GM18861 (cell line): ENCODE measurements around the gene RAET1L.
"Not testable (repeated sequence)": the region's sequence is repeated elsewhere in the genome, so short reads cannot be mapped to it uniquely, and the experiment has no call there.

ENCODE experiments used
- ATAC-seq: cut with Tn5 transposase; IDR thresholded peaks from one replicate; pipeline ENCODE4 v1.9.1; 2021; ENCODE audit not compliant: unreplicated experiment

The RAET1L gene

DNA sequence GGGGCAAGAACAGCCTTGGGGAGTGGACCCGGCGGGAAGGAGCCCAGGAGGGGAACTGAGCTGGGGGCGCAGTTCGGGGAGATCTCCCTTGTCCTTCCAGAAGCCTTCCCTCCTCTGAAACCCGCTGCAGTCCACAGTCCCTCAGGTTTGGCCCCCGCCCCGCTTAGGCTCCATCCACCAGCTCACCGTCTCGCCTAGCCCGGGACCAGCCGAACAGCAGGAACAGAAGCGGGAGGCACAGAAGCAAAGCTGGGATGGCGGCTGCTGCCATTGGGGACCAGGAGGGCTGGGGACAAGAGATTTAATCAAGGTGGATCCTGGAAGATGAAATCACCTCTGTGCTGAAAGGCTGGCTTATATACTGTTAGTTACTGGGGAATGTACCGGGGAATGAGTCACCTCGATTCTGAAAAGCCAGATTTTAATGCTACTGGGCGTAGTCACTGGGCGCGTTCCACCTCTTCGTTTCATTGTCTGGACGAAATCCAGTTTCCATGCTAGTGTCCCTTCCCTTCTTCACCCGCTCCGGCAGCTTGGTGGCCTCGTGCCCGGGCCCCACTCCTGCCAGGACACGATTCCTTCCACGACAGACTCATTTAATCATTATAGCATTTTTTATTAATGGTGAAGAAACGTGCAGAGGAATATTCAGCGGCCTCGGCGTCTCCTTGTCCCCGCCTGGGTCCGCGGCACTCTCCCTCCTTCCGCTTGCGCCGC lies at the start of gene RAET1L:
Gene RAET1L (minus strand): TSS at position 332 of the 717 bp plus-strand sequence. CDS start 61 bp downstream, at position 271.
- no peak for ATAC-seq

GRCh38 chr6:150075034-150075421 lies 49.7 kb upstream of the RAET1L start:
- no peak for ATAC-seq

DNA sequence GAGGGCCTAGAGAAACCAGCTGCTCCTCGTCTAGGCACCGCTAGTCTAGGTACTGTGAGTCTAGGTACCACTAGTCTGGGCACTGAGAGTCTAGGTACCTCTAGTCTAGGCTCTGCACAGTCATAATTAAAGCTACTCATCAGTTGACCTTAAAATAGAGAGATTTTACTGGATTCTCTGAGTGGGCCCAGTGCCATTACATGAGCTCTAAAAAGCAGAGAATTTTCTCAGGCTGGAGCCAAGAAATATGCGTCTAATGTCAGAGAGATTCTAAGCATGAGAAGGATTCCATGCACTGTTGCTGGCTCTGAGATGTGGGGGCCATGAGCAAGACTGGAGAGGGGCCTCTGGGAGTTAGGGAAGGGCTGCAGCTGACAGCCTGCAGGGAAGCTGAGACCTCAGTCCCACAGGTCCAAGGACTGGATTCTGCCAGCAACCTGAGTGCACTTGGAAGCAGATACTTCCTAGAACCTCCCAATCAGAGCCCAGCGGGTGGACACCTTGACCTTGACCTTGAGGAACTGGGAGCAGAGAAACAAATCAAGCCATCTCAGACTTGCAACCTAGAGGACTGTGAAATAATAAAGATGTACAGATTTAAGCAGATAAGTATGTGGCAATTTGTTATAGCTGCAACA lies 49.2 kb upstream of the RAET1L start:
- ATAC-seq, result not testable (repeated sequence)

DNA sequence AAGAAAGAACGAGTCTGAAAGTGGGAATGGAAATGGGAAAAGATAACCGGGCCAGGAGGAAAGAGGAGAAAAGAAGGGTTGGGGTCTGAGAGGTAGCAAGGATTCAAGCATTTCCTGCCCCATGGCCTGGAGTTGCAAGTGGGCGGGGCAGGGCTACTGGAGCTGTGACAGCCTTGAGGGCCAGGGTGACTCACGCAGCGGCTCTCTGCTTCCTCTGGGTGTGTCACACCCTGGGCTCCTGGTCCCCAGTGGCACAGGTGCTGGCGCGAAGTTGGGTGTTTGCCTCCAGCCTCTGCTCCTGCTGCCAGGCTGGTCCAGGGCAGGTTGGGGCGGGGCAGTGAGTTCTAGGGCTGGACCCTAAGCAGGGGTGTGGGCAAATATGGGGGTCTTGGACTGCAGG lies 46.9 kb upstream of the RAET1L start:
- ATAC-seq, result no peak

DNA sequence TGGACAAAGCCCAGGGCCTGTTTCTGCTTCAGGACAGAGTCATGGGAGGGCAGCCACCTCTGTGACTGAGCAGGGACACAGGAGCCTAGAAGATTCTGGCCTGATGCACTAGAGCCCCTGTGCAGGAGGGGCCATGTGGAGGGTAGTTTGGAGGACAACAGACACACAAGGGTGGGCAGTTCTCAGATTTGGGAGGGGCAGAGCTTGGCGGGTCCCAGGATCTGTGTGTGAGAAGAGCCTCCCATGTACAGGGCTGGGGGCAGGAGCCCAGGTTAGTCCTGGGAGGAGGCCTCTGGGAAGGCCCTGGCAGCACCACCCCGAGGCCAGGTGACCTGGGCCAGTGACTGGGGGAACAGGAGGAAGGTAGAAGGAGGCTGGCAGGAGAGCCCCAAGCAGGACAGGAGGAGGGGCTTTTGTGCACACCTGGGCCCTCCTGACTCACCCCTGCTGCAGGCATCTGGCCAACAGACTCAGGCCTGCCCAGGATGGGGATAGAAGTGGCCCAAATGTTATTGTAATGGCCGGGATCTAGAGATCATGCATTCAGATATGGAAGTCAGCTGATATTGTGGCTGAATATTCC lies 45.0 kb upstream of the RAET1L start:
- no peak for ATAC-seq

- no peak for ATAC-seq
Measured at GRCh38 chr6:150069706-150070105, 44.4 kb upstream of the RAET1L start.

GRCh38 chr6:150068720-150069648 lies 43.7 kb upstream of the RAET1L start, which contains the start of gene ULBP3:
Gene ULBP3, minus strand, starts transcription at chr6:150069121. Its CDS starts 55 bp downstream, at chr6:150069066.
- ATAC-seq, result peak; percentile 84

DNA sequence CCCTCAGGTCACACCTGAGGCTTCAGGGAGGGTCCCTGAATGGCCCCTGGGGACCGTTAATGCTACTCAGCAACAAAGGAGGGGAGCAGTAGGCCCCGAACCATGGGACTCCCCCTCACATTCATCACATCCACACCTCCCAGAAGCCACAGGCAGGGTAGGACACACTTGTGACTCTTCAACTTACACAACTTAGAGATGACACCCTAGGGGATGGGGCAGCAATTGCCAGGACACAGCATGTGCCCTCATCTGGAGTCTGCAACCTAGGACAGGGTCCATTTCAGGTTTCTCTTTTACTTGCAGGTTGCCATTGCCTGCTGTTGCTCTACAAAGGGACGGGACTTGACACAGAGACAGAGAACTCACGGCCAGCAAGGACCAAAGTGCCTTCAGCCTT lies 42.8 kb upstream of the RAET1L start:
- no peak for ATAC-seq

DNA sequence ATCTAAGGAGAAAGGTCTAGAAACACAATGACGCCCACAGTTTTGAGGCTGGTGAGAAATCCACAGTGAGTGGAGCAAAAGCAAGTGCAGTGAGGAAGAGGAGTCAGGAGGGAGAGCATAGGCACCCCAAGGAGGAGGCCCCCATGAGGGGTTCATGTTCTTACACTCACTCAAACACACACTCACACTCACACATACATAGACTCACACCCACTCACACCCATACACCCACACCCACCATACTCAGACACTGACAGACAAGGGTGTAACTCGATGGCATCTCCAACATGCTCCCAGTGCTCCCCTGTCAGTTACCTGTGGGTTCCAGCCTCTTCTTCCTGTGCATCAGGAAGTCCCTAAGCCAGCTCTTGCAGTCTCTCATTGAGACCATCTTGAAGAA lies 39.8 kb upstream of the RAET1L start:
- no peak for ATAC-seq

- no peak for ATAC-seq
Measured at GRCh38 chr6:150063640-150064039, 38.3 kb upstream of the RAET1L start.

GRCh38 chr6:150059973-150060372 lies 34.6 kb upstream of the RAET1L start:
- not testable (repeated sequence) for ATAC-seq

DNA sequence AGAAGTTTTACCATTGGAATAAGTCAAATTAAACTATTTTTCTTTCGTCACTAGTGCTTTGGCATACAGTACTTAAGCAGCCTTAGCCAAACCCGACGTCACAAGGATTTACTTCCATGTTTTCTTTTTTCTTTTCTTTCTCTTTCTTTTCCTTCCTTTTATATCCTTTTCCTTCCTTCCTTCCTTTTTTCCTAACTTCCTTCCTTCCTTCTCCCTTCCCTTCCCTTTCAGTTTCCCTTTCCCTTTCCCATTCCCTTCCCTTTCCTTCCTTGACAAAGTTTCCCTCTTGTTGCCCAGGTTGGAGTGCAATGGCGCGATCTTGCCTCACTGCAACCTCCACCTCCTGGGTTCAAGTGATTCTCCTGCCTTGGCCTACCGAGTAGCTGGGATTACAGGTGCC lies 33.7 kb upstream of the RAET1L start:
- no peak for ATAC-seq

DNA sequence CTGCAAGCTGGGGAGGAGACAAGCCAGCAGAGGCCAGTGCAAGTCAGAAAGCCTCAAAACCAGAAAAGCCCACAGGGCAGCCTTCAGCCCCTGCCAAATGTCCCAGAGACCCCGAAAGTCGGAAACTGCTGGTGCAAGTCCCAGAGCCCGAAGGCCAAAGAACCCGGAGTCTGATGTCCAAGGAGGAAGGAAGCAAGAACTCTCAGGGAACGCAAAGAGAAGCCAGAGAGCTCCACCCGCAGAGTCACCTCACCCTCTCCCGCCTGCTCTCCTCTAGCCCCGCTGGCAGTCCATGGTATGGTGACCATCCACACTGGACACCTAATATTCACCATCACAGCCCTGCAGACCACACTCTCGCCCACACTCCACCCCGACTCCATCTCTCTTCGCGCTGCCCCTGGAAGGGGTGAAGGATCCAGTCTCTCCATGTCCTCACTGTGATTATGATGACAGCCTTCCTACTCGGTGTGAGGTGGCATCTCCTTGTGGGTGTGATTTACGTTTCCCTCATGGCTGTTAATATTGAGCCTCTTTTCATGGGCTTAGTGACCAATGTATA lies 33.0 kb upstream of the RAET1L start:
- ATAC-seq, result no peak

DNA sequence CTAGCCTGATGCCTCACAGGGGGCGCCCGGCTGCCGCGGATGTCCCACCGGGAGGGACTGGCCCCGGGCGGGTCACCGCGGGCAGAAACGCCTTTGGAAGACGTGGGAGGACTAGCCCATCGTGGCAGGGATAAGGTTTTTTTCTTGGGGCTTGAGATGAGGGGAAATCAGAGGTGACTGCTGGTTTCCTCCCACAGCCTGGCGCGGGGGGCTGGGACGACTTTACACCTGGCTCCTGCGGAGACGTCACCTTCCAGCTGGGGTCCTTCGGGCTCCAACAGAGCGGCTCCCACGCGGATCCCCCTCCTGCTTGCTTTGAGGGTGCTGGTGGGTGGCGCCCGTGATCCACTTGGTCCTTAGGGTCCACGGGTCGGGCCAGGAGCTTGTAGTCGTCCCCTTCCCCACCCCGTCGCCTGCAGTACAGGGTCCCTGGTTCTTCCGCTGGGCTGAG lies 32.2 kb upstream of the RAET1L start:
- no peak for ATAC-seq

- ATAC-seq, result no peak
Measured at GRCh38 chr6:150056916-150057315, 31.6 kb upstream of the RAET1L start.

DNA sequence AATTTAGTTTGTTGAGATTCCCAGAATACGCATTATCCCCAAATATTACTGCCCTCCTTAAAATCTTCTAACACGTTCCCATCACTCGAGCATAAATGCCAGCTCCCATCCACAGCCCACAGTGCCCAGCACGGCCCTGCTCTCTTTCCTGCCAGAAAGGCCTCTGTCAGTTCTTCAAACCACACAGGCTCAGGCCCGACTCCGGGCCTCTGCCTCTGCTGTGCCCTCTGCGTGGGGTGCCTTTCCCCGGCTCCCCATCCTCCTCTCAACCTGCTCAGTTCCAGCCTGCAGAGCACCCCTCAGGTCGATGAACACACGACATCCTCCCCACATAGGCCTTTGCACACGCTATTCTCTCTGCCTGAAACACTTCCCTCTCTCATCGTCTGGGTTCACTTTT lies 30.8 kb upstream of the RAET1L start:
- no peak for ATAC-seq

- no peak for ATAC-seq
Measured at GRCh38 chr6:150055131-150055530, 29.8 kb upstream of the RAET1L start.

- ATAC-seq, result no peak
Measured at GRCh38 chr6:150053450-150053849, 28.1 kb upstream of the RAET1L start.

DNA sequence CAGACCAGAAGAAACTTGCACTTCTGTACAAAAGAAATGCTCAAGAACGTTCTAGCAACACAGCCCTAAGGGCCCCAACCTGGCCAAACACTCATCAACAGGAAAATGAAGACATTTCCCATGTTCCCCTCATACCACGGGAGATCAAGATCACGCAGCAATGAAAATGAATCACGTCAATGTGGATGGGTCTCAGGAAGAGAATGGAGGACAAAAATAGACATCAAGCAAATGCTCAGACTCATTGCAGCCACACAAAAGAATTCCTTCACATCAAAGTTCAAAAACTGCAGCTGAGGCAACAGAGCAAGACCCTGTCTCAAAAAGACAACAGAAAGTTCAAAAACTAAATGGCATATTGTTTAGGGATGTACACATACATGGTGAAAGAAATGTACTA lies 25.5 kb upstream of the RAET1L start:
- ATAC-seq, result no peak

GRCh38 chr6:150048099-150048498 lies 22.8 kb upstream of the RAET1L start:
- no peak for ATAC-seq

- ATAC-seq, result no peak
Measured at GRCh38 chr6:150046943-150047342, 21.6 kb upstream of the RAET1L start.
